ENCODE measurements around the gene FBXL13.

FBXL13 gene

DNA sequence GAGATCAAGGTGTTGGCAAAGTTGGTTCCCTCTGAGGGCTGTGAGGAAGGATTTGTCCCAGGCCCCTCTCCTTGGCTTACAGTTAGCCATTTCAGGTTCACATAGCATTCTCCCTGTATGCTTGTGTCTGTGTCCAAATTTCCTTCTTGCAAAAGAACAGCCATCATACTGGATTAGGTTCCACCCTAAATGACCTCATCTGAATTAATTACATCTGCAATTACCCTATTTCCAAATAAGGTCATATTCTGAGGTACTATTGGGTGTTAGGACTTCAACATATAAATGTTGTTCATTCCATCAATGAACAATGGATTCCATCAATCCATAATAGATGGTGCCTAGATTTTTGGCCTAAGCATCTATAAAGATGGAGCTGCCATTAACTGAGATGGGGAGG, 178.0 kb downstream of the FBXL13 start:
- DNase-seq (ENCODE audit: low read depth), result no peak

DNA sequence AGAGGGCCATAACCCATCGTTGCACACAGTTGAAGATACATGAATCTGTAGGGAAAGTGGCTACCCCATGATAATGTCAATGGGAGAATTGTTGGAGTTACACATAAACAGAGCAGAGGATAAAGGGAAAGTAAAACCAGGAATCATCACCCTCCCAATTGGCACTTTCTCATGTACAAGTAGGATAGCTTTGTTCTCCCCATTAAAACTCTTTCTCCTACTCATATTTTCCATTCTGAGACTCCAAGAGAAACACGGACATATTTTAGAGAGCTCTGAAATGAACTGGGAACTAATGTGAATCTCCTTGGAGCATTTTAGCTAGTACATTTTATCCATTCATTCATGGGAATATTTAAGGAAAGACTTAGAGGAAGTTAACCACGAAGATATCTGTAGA, 179.0 kb downstream of the FBXL13 start:
- no peak for DNase-seq (ENCODE audit: low read depth)

DNA sequence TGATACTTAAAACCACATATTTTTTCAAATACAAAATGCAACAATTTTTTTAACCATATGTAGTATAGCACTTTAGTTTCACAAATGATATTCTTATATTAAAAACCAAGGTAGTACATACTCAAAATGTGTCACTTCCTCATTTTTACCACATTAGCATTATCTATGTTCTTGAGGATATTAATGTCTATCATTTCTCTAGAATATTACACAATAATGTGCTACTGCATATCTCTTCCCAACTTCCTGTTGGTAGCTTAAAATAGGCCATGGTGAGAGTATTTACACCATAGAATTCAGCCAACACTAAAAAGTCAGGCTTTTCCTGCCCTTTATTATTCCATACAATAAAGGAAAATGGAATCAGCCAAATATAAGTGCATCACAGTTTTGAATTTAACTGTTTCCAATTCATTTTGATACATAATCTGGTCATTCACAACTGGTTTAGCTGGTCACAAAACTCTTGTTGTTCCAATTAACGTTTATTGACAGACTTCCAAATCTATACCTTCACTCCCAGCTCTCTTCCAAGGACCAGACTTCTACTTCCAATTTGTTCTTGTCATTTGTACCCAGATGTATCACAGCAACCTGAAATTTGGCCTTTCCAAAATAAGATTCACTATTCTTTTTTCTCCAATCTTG, 181.8 kb downstream of the FBXL13 start:
- DNase-seq (ENCODE audit: low read depth), result no peak

DNA sequence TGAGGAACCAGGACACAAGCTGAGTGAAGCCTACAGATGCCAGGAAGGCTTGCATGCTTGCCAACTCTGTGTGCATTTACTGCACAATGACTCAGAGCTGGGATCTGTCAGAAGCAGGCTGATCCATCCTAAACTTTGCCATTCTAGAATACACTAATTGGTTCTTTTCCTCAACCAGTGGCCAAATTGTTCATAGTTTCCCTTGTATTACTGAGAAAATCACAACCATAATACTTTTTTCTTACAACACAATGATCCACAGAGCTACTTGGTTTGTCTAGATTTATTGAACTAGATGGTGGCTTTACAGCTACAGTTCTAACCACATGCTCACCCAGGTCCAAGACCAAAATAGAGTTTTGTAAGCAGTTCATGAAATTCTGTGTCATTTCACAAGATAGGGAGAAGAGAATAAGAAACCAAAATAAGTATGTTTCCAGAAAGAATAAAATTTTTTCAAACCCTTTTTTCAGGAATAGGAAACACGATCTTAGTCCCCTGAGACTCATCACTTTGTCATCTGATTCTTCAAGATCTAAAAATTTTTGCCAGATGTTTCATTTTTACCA, 182.8 kb downstream of the FBXL13 start:
- DNase-seq (ENCODE audit: low read depth), result no peak

DNA sequence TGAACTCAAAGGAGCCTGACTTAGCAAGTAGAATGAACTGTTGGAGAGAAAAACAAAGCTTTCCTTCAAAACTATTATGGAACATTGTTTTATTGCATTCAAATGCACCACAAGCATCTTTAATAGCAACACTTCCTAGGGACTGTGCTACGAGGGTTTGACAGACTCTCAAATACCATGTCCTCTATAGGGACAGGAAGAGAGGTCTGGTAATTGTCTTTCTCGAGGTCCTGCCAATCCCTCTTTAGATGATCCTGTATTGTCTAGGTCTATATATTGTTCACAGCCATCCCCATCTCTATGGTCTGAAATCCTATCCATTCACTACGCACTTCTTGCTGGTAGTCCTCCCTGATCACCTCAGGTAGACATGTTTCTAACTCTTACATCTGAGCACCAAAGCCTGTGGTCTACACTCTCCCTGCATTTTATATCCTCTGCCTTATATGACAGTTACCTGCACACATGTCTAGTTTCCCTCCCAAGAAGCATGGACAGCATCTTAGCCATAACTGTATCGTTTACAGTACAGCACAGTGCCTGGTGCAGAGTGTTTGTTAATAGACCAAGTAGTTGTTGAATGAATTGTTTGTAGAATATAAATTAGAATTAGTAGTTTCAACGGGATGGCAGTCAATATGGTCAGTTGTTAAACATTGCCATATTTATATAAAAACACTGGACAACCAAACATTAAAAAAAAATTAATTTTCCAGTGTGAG, 183.5 kb downstream of the FBXL13 start:
- DNase-seq (ENCODE audit: low read depth), result no peak

DNA sequence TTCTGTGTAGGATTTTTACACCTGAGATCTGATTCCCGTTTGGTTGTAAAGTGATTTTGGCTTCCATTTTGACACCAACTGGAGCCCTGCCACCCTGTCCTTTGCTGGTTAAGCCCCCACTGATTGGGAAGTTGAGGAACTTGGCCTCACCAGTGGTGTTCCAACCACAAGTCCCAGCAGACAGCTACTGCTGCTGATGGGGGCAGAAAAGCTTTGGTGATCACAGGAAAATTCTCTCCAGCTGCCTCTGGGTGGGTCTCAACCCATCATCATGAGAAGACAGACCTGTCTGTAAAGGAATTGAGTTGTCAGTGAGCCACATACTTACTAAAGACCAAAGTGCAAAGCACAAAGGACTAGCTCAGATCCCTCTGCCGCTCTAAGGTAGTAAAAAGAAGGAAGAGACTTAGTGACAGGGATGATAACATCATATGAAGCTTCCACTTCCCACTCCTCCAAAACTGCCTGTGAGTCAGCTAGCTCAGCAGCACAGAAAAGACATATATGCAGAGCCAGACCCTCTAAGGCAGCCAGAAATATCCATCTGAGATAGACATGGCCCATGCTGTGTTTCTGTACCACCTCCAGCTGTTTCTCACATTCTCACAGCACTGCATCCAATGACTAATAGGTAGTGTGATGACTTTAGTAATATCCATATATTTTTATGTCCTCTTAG, 184.2 kb downstream of the FBXL13 start:
- no peak for DNase-seq (ENCODE audit: low read depth)

DNA sequence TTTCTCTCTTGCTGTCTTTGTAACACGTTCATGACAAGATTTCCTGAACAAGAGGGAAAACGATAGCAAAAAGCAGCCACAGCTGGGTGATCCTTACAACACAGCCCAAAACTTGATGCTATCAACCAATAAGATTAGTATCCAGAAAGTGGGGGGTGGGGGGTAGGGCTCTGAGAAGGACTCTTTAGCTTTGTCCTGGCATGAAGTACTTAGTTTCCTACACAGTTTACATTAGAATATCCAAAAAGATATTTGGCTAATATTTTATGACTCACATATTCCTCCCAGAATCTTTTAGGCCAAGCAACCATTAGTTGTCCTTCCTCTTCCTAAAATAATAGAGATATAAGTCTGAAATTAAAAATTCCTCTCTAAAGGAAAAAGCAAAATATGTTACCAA, 184.7 kb downstream of the FBXL13 start:
- DNase-seq (ENCODE audit: low read depth), result no peak

DNA sequence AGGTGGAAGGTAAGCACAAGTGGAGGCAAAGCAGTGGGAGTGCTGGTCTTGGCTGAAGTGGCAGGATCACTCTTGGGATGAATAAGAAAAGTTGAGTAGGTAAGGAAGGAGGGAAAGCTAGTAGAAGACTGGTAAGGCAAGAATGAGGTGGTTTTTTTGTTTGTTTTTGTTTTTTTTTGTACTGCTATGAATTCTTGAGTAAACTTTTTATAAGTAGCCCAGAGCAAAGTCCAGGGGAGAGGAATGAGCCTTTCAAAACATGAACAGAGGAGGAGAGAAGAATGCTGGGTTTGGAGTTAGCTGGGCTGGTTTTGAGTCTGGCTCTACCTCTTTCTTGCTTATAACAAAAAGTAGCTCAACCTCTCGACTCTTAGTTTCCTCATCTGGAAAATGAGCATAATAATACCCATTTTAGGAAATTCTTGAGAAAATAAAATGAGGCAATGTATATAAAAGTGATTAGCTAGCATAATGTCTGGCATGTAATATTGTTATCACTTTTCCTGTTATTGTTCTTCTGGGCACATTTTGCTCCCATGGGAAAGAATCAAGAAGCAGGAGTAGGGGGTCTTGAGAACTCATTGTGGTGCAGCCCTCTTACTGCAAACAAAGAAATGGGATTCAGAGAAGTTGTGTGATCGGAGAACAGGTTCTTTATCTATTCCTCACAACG, 185.9 kb downstream of the FBXL13 start:
- DNase-seq (ENCODE audit: low read depth), result no peak

DNA sequence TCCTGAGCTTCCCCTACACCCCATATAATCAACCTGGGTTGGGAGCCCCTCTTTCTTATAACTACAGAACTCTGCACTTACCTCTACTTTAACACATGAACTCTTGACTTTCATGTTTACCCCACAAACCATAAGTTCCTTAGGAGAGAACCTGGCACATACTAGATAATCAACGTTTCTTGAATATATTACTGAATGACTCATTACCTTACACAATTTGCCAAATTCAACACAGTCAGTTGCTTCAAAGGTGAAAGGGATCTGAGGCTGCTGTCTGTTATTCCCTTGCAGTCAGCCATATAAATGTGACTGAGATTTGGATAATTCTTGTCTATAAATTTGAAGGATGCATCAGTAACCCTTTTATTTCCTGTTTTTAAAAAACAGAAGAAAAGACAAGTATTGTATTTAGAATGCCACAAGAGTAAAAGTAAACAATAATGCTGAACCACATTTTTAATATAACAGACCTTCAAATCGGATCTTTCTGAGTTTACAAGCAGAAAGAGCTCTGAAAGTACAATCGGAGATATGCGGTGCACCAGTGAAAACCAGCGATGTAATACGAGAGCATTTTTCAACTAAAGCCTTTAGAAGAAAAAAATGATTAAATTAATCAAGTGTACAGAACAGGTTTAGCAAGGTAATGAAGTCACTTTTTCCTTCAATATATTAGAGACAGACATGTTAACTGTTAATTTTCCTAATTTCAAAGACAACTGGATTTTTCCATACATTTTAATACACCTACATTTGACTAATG, 191.3 kb downstream of the FBXL13 start:
- no peak for DNase-seq (ENCODE audit: low read depth)

DNA sequence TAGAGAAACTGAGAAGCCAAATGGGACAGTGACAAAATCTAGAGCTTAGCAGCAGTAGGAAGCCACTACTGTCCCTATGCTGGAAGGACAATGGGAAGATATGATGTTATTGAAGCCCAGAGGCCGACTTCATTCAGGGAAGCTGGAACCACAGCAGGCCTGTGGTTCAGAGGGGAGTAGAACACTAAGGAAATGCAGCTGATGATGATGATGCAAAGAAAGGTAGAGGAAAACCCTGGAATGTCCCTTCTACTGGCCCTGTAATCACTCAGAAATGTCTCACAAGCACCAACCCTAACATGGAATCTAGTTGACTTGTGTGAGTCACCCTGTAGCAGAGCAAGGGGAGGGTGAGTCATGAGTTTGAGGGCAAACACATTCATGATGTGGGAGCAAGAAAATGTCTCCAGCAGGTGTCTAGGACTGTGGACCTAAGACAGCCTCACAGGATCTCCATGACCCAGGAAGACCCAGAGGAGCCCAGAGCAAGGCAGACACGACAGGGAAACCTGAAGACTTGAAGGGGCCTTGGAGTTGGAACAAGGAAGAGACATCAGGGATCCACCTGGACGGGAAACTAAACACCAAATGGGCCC, 198.8 kb downstream of the FBXL13 start:
- DNase-seq (ENCODE audit: low read depth), result no peak

DNA sequence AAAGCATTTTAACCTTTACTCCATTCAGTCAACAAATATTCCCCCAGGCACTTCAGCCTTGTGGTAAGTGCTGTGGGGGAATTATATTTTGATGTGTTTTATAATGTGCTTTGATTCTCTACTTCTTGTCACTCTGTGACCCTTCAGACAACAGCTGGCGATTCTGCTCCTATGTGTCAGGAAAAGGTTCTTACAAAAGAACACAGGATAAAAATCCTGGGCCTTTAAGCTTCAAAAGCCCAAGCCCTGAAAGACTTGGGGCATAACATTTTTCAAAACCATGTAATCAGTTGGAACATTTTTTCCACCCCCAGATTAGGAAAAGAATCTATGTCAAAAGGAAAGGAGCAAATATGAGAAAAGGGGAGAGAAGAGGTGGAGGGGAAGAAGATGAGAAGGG, 199.6 kb downstream of the FBXL13 start:
- DNase-seq (ENCODE audit: low read depth), result no peak

DNA sequence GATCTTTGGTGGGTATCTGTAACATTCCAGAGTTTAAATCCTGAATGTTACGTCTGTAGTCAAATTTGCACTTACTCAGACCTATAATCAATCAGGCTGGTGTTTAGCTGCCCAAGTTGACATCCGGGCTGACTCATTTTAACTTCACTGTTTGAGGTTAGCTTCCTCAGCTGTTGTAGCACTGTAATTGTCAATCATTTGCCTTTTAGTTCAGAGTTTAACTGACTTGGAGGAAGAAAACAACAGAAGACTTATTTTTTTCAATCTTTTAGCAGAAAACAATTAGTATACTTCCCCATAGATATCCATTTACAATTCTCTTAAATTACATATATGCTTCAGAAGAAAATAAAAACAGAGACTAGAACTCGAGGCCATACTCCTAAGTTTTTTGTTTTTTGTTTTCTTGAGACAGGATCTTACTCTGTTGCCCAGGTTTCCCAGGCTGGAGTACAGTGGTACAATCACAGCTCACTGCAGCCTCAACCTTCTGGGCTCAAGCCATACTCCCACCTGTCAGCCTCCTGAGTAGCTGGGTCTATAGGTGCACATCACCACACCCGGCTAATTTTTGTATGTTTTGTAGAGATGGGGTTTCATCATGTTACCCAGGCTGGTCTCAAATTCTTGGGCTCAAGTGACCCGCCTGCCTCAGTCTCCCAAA, 200.3 kb downstream of the FBXL13 start:
- no peak for DNase-seq (ENCODE audit: low read depth)

DNA sequence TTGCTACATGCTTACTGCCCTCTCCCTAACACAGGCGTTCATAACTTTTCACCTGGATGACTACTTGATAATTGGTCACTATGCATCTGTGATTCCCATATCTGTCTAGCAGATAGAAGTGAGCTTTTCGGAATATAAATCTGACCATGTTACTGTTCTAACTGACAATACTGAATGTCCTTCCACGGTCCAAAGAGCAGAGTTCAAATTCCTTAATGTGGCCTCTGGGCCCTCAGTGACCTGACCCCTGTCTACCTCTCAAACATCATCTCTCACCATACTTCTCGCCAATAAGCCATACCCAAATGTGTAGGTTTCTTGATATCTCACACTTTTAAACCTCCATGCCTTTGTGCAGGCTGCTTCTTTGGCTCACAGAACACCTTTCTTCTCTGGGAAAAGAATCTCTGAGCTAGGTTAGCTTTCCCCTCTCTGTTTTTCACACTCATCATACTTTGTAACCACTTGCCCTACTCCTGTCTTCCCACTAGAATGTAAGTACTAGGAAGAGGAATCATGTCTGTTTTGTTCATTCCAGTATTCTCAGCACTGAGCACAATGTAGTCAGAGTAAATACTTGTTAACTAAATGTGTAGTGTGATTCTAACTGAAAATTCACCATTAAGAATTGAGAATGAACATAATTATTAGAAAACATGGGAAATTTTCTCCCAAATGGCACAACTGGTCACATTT, 201.0 kb downstream of the FBXL13 start:
- DNase-seq (ENCODE audit: low read depth), result no peak

DNA sequence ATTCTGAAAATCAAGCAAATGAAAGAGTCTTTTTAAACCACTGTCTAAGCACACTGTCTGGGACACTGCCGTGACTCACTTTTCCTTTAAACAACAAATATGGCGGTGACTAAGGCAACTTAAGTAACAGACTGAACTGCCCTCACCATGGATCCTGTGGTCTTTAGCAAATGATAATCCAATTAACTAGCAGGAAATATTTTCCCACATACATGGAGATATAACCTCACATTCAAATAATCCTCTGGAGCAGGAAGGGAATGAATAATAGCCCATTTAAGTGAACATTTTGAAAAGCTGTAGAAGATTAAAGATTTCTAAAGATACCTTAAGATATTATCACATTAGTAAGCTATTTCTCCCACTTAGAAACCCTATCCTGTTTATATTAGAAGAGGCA, 202.1 kb downstream of the FBXL13 start:
- no peak for DNase-seq (ENCODE audit: low read depth)

DNA sequence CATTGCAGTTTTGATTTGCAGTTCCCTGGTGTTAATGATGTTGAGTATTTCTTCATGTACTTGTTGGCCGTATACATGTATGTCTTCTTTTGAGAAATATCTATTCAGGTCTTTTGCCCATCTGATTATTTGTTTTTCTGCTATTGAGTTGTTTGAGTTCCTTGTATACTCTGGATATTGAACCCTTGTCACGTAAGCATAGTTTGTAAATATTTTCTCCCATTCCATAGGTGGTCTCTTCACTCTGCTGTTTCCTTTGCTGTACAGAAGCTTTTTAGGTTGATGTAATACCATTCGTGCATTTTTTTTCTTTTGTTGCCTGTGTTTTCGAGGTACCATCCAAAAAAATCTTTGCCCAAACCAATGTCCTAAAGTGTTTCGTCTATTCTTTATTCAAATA, 205.4 kb downstream of the FBXL13 start:
- no peak for DNase-seq (ENCODE audit: low read depth)

DNA sequence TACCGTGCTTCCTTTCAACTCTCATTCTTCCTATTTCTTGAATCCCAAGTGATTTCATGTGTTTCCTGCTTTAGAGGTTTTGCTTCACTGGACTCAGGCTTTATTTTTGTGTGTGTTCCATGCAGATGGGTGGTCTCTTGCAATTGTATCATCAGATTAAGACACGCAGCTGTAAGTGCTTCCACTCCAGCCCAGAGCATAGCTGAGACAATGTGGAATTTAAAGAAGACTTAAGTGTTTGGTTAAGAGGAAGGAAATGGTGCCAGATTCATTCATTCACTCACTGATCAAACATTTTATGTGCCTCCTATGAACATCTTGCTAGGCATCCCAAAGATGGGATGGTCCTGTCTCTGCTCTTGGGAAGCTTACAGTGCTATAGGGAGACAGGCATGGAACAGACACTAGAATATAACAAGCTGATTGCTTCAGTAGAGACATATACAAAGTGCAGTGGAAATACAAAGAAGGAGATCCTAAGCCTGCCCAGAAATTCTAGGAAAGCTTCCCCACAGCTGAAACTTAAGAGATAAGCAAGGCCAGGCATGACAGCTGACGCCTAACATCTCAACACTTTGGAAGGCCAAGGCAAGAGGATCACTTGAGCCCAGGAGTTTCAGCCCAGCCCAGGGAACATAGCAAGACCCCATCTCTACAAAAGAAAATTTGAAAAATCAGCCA, 207.9 kb downstream of the FBXL13 start:
- no peak for DNase-seq (ENCODE audit: low read depth)

DNA sequence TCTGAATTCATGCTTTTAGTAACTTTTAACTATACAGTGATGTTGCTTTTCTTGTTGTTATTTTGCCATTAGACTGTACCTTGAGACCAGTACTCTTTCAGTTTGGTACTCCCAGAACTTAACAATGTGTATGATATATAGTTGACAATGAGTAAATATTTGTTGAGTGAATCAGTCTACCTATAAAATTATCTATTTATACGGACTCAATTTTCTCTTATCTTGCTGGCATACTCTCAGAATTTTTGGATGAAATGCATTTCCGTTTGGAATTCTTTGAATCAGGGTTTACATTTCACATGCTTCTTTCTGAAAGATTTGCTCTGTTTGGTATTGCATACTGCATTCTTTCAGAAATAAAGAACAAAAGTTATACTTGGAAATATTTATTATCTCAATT, 209.6 kb downstream of the FBXL13 start:
- DNase-seq (ENCODE audit: low read depth), result no peak

DNA sequence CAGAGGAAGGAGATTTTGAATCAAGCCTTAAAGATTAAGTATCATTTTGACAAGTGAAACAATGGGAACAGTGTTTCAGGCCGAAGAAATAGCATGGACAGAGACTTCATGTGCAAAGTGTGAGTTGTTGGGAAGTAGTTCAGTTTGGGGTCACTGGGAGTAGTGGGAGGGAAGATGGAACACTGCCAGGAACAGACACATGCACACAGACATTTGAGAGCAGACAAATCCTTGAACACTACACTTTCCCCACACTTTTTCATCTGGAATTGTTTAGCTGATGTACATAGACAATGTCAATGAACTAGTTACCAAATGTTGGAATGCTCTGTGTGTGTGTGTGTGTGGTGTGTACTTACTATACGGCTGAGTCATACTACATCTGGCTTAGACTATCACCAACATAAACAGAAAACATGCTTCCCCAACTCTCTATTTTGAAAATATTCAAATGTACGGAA, 214.2 kb downstream of the FBXL13 start:
- no peak for DNase-seq (ENCODE audit: low read depth)

DNA sequence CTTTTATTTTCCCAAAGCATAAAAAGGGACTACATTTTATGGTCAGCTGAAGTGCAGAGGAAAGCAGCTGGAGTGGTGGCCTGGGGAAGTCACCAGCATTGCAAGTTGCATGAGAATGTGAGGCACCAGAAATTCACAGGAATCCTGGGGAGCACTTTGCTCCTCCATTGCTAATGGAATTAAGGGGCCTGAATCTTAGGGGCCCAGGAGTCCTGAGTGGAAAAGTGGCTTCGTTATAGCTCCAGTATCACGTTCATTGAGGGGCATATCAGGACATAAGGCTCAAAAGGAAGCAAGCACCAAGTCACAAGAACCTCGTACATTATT, 214.8 kb downstream of the FBXL13 start:
- no peak for DNase-seq (ENCODE audit: low read depth)

All from stimulated activated CD8-positive, alpha-beta memory T cell treated with anti-CD3 and anti-CD28 coated beads, Interleukin-15, amount 100 ng/mL, for 1 hour (primary cell).